GM19025 (cell line): ENCODE results near the gene GATM.
"Not testable (repeated sequence)": the region's sequence is repeated elsewhere in the genome, so short reads cannot be mapped to it uniquely, and the experiment has no call there.

Experiments
- ATAC-seq: cut with Tn5 transposase; IDR thresholded peaks from one replicate; pipeline ENCODE4 v1.9.1; 2021; ENCODE audit warnings: mild to moderate bottlenecking, low read depth, moderate library complexity; ENCODE audit not compliant: unreplicated experiment

The GATM gene

DNA sequence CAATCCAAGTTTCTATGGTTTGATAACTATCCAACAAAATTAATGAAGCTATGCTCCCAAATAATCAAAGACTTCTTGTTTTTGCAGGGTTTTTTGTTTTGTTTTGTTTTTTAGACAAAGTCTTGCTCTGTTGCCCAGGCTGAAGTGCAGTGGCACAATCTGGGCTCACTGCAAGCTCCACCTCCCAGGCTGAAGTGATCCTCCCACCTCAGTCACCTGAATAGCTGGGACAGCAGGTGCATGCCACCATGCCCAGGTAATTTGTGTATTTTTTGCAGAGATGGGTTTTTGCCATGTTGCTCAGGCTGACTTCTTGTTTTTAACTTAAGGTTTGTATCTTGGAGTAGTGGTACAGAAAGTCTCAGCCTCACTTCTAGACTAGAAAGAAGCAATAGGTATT is 11.0 kb upstream of the GATM start:
- no peak for ATAC-seq

DNA sequence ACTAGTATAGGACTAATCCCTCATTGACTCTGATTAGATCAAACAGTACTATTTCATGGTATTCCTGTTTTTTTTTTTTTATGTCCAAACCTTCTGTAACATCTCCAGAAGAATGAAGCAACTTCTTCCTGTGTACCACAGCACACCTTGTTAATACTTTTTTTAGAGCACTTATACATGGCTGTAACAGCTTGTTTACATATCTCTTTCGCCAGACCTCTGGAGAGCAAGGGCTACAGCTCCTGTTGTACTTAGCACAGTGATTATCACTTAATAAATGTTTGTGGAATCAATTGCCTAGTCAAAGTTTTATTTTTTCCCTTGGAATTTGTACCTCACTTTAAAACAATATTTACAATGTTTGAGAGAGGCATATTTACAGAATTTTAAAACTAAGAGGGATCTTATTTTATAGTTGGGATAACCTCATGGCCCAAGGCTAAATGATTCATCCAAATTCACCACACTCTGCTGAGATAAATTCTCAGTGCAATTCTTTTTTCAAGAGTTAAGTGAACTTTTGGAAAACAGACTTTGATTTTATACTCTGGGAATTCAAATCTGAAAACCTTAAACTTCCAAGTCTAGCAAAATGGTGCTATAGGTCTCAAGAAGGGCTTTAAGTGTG is 9.2 kb upstream of the GATM start:
- ATAC-seq, result no peak

DNA sequence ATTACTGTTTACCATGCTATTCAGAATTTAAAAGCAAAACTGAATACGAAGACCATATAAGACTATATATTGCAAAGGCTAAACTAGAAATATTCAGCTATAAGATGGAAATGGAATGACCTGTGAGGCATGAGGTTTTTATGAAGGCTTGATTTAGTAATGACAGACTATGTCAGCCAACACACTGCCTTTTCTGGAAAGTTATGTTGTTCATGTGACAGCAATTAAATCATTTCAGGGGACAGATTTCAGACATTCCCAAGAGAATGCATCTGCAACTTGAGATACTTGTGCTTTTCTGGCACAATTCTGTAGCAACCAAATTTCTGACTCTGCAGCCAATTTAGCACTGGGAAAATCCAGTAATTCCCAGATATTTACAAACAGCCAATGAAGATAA is 8.6 kb upstream of the GATM start:
- no peak for ATAC-seq

DNA sequence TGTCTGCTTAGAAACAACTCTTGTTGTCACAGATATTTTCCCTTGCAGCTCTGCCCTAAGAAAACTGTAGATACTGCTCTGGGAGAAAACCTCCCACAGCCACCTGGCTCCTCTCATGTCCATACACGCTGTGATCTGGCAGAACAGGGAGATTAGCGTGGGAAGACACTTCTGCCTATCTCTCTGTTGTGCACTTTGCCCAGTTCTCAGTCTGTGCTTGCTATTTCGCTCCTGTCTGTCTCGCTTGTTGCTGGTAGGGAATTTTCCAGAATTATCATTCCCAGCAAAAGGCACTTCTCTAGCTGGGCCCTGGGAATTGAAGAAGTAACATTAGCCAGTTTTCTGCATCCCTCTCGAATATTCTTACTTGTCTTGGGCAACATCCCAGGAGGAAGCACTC is 8.1 kb upstream of the GATM start:
- ATAC-seq, result no peak

DNA sequence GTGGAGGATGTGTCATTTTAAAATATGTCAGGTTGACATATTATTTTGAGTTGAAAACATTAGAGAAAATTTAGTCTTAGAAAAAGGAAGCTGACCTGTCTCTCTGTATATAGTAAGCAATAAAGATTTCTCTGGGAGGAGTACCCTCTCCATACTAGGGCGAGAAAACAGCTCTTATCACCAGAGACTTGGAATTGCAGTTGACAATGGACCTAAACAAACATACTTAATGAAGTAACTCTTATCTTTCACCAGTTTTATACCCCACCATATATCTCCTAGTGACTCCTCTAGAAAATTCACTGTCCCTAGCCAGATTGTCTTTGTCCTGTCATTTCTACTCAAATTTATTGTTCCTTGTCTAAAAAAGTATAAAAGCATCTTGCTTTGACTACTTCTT is 7.2 kb upstream of the GATM start:
- no peak for ATAC-seq

DNA sequence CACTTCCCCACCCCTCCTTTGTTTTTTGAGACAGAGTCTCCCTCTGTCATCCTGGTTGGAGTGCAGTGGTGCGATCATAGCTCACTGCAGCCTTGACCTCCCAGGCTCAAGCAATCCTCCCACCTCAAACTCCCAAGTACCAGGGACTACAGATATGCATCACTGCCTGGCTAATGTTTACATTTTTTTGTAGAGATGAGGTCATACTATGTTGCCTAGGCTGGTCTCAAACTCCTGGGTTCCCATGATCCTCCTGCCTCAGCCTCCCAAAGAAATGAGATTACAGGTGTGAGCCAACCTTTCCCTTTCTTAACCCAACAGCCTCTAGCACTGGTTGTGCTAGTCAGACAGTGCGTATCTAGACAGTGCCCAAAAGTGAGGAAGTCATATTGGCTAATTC is 6.4 kb upstream of the GATM start:
- no peak for ATAC-seq

DNA sequence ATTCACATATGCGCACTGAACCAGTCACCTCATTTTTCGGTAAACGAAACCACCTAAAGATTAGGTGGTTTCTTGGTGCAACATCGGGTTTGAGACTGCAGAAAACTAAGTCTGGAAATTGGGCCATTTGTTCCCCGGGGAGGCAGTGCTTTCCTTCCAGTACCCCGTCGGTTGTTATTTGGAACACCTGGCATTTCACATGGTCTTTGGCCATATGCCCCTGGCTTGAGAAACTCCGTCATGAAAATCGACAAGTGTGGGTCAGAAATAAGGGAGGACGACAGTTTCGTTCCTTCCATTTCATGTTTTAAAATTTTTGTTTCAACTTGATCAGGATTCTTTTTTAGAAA is 544 bp upstream of the GATM start:
- ATAC-seq, result no peak

DNA sequence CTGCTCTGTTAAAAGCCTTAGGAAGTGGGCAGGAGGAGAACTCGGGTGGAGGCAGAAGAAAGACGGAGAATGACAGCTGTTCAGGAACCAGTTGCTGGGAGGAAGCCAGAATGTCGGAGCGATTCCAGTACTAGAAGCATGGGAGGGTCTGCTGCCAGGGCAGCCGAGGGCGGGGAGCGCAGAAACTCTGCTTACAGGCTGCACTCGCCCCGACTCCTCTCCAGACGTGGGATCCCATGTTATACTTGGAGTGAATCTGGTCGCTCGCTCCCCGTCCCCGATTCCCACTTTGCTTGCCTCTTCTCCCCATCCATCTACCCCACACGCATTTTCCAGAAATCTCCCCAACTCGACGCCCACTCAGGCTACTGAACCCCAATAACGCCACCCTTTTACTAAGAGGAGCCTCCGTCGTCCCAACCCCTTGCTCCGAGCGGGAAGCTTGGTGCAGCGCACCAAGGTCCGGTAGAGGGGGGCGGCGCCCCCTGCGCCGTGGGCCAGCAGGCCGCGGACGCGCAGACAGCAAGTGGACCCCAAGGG is 665 bp downstream of the GATM start:
- ATAC-seq, result peak; percentile 23

DNA sequence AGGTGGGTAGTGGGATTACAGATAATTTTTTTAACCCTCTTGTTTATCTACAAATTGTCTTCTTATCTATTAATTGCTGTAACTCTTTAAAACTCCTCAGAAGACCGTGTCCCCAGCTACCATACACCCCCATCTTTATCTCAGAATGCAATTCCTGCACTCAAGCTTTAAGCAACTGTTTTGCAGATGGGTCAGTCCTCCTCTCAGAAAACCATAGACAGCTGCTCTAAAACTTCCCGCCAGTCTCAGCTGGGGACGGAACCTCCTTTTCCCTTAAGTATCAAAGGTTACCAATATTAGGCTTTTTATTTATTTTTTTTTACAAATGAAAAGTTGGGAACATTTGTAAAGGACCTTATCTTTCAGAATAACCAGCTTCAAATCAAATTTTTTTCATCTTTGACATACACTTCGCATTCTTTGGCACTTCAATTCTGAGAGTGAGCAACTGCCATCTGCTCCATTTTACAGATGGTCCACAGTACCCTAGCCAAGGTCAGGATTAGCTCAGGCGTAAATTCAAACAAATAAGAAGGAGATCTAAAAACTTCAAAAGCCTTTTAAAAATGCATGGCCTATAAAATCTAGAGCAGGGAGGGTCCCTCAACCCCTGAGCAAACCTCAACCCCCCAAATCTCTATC is 1.3 kb downstream of the GATM start:
- ATAC-seq, result no peak

DNA sequence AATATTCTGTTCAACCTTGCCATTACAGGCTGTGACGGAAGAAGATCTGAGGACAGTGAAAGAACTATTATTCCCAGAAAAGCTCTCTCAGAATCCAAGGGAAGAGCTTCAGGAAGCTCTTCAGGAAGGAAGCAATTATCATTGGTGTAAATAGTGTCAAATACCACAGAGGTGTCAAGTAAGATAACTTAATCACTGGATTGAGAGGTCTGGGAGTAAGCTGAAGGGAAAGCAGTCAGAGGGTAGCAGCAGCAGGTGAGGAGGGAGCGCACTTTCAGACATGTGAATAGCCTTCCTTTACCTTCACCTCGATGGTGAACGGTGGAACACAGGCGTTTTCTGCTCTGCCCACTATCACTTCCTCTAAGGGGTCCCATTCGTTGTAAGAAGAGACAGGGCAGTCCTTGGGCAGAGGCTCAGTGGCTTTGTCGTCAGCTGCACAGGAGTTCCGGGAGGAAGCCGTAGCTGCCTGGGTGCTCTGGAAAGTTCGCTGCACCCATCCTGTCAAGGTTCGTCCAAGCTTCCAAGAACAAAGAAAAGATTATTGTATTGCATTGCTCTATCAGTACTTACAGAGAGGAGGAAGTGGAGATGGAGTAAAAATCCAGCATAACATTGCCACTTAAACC is 1.9 kb downstream of the GATM start:
- no peak for ATAC-seq

DNA sequence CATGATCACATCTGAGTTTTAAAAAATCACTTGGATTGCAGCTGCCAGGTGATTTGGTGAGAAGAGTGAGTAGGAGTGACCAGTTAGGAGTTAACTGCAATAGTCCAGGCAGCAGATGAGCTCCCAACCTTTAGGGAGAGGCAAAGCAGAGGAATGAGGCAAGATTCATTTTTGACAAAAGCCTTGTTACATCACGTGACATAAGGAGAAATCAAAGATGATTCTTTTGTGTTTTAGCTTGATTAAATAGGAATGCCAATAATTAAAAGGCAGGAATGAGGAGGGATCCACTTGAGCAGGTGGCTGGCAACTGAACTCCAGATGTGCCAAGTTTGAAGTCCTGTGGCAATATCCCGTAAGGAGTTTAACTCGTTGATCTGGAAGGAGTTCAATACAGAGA is 2.5 kb downstream of the GATM start:
- no peak for ATAC-seq

DNA sequence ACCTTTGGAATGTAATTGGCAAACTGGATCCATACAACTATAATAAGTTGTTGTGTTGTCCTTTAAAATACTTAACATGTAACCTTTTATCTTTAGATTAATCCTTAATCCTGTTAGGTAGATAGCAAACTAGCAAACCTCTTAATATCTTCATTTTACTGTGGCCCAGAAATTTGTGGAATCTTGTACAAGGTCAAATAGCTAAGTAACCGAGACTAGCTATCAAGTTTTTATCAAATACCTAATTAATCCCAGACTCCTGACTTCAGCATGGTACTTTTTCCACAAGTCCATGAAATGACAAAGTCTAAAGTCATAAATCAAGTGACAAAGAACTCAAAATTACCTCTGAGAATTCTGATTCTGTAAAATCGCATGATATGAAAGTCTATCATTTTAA is 4.4 kb downstream of the GATM start:
- no peak for ATAC-seq

DNA sequence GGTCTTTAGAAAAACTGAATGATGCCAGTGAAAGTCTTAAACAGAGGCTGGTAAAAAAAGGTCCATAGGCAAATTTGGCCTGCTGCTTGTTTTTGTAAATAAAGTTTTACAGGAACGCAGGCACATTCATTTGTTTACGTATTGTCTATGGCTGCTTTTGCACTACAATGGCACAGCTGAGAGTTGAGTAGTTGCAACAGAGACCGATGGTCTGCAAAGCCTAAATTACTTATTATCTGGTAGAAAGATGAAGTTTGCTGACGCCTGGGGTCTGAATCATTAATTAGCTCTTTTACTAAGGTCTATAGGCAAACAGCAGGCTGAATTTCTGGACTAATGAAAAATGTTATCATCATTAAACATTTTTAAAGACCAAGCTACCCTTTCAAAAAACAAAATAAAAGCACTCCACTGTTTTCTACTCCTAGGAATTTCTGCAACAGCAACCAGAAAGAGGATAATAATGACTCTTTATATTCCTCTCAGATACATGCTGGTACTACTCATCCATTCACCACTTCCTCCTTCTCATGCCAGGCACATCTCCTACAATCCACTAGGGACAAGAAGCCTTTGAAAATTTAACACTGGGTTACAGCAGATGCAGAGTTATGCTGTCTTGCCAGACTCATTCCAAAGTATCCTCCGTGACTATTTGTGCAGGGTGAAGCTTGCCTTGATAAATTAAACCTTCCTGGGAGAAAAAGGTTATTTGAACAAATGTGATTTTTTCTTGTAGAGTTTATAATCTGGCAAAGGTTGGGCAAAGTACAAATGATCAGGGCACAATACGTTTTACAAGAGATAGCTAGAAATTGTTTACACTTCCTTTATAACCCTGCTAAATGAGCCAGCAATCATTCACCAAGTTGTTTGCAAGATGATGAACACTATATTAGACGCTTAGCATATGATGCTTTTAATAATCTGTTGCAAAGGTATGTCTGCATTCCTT is 6.0 kb downstream of the GATM start:
- ATAC-seq, result no peak

DNA sequence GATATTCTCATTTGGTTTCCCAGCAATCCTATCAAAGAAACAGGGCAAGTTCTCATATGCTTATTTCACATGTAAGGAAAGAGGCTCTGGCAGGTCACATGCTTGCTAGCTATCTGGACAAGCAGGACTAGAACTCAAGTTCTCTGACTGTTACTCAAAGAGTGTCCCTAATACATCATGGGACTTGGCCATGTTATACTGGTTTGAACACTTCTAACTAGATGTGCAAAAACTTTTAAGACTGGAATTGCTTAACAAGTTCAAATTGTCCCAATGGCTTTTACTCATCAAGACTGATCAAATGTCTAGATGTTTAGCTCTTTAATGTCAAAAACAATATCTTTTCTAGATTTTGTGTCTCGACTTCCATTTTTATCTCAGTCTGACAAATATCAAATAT is 6.8 kb downstream of the GATM start:
- no peak for ATAC-seq

DNA sequence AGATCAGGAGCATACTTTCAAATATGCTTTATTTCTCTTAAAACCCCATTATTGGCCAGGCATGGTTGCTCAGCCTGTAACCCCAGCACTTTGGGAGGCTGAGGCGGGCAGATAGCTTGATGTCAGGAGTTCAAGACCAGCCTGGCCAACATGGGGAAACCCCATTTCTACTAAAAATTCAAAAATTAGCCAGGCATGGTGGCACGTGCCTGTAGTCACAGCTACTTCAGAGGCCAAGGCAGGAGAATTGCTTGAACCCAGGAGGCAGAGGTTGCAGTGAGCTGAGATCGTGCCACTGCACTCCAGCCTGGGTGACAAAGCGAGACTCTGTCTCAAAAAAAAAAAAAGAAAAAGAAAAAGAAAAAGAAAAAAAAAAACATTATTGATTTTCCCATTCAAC is 8.3 kb downstream of the GATM start:
- not testable (repeated sequence) for ATAC-seq

DNA sequence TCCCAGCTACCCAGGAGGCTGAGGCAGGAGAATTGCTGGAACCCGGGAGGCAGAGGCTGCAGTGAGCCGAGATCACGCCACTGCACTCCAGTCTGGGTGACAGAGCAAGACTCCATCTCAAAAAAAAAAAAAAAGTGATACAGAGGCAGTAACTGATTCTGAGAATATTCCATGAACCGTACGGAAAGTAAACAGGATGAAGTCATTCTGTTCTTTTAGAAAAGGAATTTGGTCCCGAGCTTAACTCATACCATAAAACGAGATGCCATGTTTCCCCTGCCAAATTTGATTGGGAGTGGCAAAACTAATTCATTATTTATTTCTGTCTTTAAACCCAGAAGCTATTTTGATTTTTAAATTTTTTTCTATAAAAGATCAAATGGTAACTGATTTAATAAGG is 11.1 kb downstream of the GATM start:
- ATAC-seq, result not testable (repeated sequence)

DNA sequence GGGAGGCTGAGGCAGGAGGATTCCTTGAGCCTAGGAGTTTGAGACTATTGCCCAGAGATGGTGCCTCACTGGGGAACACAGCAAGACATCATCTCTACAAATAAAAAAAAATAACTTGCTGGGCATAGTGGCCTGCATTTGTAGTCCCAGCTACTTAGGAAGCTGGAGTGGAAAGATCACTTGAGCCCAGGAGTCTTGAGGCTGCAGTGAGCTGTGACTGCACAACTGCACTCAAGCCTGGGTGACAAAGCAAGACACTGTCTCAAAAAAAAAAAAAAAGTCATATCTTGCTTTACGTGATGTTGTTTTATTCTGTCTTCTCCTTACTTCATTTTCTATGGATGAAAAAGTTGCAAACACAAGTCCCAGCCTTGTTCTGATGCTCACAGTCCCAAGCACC is 14.1 kb downstream of the GATM start:
- ATAC-seq, result no peak

DNA sequence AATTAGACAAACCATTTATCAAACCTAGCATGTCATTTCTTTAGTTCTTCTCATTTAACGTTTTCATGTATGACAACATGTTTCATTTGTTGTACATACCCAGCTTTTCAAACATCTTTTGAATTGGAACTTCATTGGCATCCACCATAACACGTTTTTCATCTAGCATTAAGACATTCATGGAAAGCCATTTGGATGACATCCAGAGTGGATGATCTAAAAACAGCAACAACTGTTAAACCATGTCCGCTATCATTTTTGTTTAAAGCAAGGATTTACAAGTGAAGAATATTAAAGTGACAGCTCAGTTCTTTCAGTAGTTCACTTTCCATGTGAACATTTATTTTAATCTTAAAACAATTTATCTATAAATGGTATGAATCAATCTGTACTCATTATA is 14.5 kb downstream of the GATM start:
- no peak for ATAC-seq

DNA sequence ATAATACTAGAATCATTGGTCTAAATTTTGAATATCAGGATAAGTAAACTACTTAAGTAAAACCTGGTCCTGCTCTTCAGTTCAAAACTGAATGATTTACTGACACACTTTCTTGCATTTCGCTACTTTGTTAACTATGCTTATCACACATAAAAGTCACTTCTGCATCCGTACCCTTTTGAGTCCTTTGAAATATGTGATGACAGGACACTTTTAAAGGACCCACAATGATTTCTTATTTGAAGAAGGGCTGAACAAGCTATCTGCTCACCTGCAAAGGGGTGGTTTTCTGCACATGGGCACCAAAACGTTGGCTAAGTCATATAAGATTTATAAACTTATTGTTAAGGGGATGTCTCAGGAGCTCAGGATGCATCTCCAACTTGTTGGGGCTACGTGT is 15.0 kb downstream of the GATM start:
- ATAC-seq, result no peak

DNA sequence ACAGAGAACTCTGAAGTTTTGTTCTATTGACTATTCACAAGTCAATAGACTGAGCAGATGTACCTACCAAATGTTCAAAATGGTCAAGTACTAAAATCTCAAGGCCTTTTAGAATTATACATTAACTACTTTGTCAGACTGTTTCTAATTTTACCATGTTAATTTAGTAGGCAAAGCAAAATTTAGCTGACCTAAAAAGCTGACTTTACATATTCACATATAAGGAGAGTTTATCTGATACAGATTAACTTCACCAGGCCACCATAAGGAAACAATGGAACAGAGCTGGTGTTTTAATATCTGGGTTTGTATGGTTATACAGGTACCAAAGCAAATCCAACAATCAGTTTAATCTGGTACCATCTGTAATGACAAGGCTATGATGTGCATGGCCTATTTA is 15.9 kb downstream of the GATM start:
- no peak for ATAC-seq

DNA sequence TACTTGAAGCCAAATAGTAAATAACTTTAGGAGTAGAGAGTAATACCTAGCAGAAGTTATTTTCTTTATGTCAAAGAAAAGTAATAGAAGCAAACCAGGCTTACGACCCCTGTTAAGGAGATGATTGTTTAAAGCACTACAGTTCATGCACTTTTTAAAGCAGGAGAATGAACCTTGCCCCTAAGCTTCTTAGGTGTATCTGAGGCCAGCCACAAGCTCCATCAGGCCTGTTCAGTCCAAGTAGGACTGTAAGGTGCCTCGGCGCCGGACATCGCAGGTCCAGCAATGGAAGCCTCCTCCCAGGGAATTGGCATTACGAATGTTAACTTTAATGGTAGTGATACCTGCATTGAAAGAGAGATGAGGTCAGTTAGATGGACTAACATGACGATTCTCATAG is 16.5 kb downstream of the GATM start:
- ATAC-seq, result no peak
